CD4-positive, CD25-positive, alpha-beta regulatory T cell (primary cell): ENCODE measurements around the gene PRKCA. TPM values are rescaled to one million over a fixed set of nuclear protein-coding genes. Genes with fewer than 3 reads are reported as not detected.

Source experiments
- ATAC-seq, 2 donors: fragments of 150-1000 bp; cut with Tn5 transposase; one replicate each; pipeline ENCODE4 v1.10.0; 2021; ENCODE audit warnings: low read depth in 2 of 2, moderate number of reproducible peaks in 2 of 2, moderate library complexity in 1 of 2
- DNase-seq, 3 donors: peaks; one replicate each; pipeline versions ENCODE4 v3.0.0 to v3.0.0-alpha.2; 2012 to 2022; ENCODE audit warnings: mixed read lengths in 1 of 3
- H3K27ac ChIP-seq: one replicate; pipeline ENCODE4 v1.7.0; 2013; ENCODE audit warnings: mild to moderate bottlenecking, low read length; ENCODE audit not compliant: insufficient read depth, poor library complexity, severe bottlenecking
- H3K27me3 ChIP-seq: one replicate; pipeline ENCODE4 v1.7.0; 2013; ENCODE audit warnings: low read length; ENCODE audit not compliant: control insufficient read depth, insufficient read depth
- H3K36me3 ChIP-seq: one replicate; pipeline ENCODE4 v1.7.0; 2013; ENCODE audit warnings: mild to moderate bottlenecking, low read length, moderate library complexity; ENCODE audit not compliant: control insufficient read depth, insufficient read depth
- H3K4me1 ChIP-seq: 2 replicates; pipeline ENCODE4 v1.7.0; 2013; ENCODE audit warnings: mild to moderate bottlenecking, low read length; ENCODE audit not compliant: insufficient read depth, control insufficient read depth, poor library complexity, severe bottlenecking
- H3K4me3 ChIP-seq: one replicate; pipeline ENCODE4 v1.7.0; 2013; ENCODE audit warnings: low read depth, mild to moderate bottlenecking, low read length, moderate library complexity
- H3K9me3 ChIP-seq, 2 experiments: 1 replicate in 1 of 2; 2 replicates in 1 of 2; pipeline ENCODE4 v1.7.0; 2013; ENCODE audit warnings: low read length in 2 of 2, mild to moderate bottlenecking in 1 of 2, moderate library complexity in 1 of 2; ENCODE audit not compliant: control insufficient read depth in 2 of 2
- H3K27ac Mint-ChIP-seq, 3 donors: one replicate each; pipeline ENCODE4 v1.8.0; 2020 to 2022; ENCODE audit warnings: mild to moderate bottlenecking in 3 of 3, mixed read lengths in 3 of 3, moderate library complexity in 2 of 3
- H3K27me3 Mint-ChIP-seq: one replicate; pipeline ENCODE4 v1.8.0; 2022; ENCODE audit warnings: mild to moderate bottlenecking, mixed read lengths
- H3K36me3 Mint-ChIP-seq: one replicate; pipeline ENCODE4 v1.8.0; 2020; ENCODE audit warnings: mixed read lengths
- H3K4me1 Mint-ChIP-seq, 4 donors: one replicate each; pipeline ENCODE4 v1.8.0; 2020 to 2022; ENCODE audit warnings: mixed read lengths in 4 of 4, mild to moderate bottlenecking in 1 of 4
- H3K4me3 Mint-ChIP-seq, 4 donors: one replicate each; pipeline ENCODE4 v1.8.0; 2020 to 2022; ENCODE audit warnings: mild to moderate bottlenecking in 4 of 4, mixed read lengths in 4 of 4, moderate library complexity in 3 of 4
- H3K9me3 Mint-ChIP-seq, 7 donors: one replicate each; pipeline ENCODE4 v1.8.0; 2020 to 2022; ENCODE audit warnings: mixed read lengths in 7 of 7, mild to moderate bottlenecking in 3 of 7, moderate library complexity in 2 of 7
- polyA plus RNA-seq, 4 donors: library from polyadenylated mRNA; unstranded; fragments of 300-500 nt; fragmentation: Illumina TruSeq; gene quantifications; one replicate each; pipeline ENCODE4 v1.2.3, GENCODE V29; 2021
- total RNA-seq: library from RNA; stranded (reverse); gene quantifications from one replicate; pipeline ENCODE4 v1.2.3, GENCODE V29; 2022

PRKCA gene
- total and polyA plus RNA-seq, 5 donors from 2014 or later: 0.60 to 84.0 (median 2.0) TPM

DNA sequence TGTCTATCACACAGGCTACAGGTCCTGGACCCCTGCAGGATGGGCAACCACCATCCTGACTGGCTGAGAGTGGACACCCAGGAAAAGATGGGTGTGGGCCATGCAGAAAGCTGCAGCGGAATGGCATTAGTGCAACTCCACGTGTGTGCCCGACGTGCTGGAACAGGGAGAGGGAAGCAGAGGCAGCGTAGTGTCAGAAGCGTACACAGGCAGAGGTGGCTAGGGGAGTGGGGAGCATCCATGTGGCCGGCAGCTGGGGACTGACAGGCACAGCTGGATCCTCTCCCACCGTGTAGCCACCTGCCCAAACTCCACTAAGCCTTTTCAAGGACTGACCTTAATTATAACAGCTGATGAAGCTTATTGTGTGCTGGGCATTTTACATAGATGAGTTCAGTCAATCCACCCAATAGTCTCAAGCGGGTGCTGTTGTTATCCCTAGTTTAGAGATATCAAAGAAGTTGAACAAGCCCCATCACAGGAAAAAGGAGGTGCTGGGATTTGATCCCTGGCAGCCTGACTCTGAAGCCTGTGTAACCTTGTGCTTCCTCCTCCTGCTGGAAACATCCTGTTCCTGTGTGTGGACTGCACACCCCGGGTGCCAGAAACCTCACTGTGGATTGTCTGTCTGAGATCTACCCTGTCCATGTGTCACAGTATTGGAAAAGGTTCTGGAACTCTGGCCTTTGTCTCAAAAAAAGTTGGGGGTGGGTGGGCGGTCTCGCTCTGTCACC lies 114.0 kb downstream of the PRKCA start:
- Mint-ChIP-seq H3K4me3 (no peak overlapping the region), H3K9me3 (peaks cover 0 to 2% (median 0%) of the 10 kb centered on the region in 7 donors), H3K27me3 (no peaks in the 10 kb centered on the region), H3K27ac (no peak overlapping the region), H3K4me1 (peaks cover 8 to 66% (median 31%) of the 10 kb centered on the region in 4 donors), H3K36me3 (no peaks in the 10 kb centered on the region)
- Histone ChIP-seq H3K4me1 (peaks cover 6% of the 10 kb centered on the region), H3K36me3 (no peaks in the 10 kb centered on the region), H3K27me3 (no peaks in the 10 kb centered on the region), H3K9me3 (no peaks in the 10 kb centered on the region), H3K27ac (no peak overlapping the region), H3K4me3 (no peak overlapping the region)
- ATAC-seq (no peak), DNase-seq (no peak)

DNA sequence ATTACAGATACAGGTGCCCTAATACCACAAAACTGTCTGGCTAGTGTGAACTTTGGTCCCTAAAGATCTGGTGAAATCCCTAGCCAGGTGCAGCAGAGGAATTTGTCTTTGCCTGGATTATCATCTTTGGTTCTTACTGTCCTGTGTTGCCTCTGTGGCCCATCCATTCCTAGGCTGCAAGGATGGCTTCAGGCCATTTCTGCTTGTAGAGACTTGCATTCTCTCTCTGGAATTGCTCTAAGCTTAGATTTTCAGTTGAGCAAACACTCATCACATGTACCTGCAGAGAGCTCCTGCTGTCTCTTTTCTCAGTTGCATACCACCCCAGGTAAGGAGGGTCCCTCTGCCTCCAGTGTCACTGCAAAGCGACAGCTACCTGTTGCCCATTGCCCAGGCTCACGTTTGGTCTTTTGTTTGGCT lies 114.9 kb downstream of the PRKCA start:
- Mint-ChIP-seq H3K4me1 (peaks cover 8 to 69% (median 28%) of the 10 kb centered on the region in 4 donors), H3K4me3 (no peak overlapping the region), H3K36me3 (no peaks in the 10 kb centered on the region), H3K9me3 (peaks cover 0 to 2% (median 0%) of the 10 kb centered on the region in 7 donors), H3K27me3 (no peaks in the 10 kb centered on the region), H3K27ac (peak overlapping the region in 2 of 3 donors; percentile 53 to 81)
- Histone ChIP-seq H3K4me3 (no peak overlapping the region), H3K27ac (no peak overlapping the region), H3K4me1 (peaks cover 5% of the 10 kb centered on the region), H3K9me3 (no peaks in the 10 kb centered on the region), H3K27me3 (no peaks in the 10 kb centered on the region), H3K36me3 (no peaks in the 10 kb centered on the region)
- no peak for ATAC-seq
- DNase-seq: no peak

DNA sequence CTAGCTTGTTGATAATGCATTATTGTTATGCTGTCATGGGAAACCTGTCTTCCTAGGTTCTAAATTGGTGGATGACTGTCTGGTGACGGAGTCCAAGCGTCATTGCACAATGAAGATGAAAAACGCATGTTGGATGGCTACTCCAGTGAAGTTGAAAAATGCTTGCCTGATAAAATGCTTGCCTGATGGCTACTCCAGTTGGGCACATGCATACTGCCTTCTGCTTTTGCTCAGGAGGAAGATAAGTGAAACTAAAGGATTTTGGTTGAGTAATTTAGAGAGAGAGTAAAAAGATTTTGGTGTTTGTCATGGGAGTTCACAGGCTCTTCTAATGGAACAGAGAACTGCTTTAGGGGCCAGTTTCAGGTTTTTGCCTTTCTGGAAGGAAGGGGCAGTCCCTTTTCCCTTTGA lies 118.6 kb downstream of the PRKCA start:
- Histone ChIP-seq H3K27ac (no peak overlapping the region), H3K9me3 (no peaks in the 10 kb centered on the region), H3K27me3 (no peaks in the 10 kb centered on the region), H3K4me3 (no peak overlapping the region), H3K36me3 (no peaks in the 10 kb centered on the region), H3K4me1 (peaks cover 3% of the 10 kb centered on the region)
- DNase-seq (no peak), ATAC-seq (no peak)
- Mint-ChIP-seq H3K27ac (peak overlapping the region in 1 of 3 donors; percentile 10), H3K4me3 (no peak overlapping the region), H3K4me1 (peaks cover 6 to 63% (median 25%) of the 10 kb centered on the region in 4 donors), H3K27me3 (no peaks in the 10 kb centered on the region), H3K9me3 (no peaks in the 10 kb centered on the region), H3K36me3 (no peaks in the 10 kb centered on the region)

DNA sequence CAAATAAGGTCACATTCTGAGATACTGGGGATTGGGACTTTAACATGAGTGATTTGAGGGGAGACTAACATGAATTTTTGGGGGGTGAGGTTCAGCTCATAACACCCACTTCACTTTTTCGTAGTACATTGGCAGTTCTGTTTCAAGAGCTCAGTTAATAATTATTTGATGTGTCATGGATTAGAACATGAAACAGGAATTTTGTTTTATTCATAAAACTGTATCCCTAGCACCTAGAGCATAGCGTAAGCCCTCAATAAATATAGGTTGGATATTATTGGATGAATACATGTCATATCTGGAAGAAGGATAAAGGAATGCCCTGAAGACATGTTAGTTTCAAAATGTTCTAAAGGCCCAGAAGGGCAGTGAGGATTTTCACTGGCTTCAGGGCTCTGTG lies 119.8 kb downstream of the PRKCA start:
- Histone ChIP-seq H3K36me3 (no peaks in the 10 kb centered on the region), H3K9me3 (no peaks in the 10 kb centered on the region), H3K27me3 (no peaks in the 10 kb centered on the region), H3K4me1 (peaks cover 8% of the 10 kb centered on the region), H3K4me3 (no peak overlapping the region), H3K27ac (no peak overlapping the region)
- Mint-ChIP-seq H3K36me3 (no peaks in the 10 kb centered on the region), H3K4me3 (no peak overlapping the region), H3K27me3 (no peaks in the 10 kb centered on the region), H3K27ac (peak overlapping the region in 2 of 3 donors; percentile 6 to 32), H3K9me3 (no peaks in the 10 kb centered on the region), H3K4me1 (peaks cover 11 to 62% (median 33%) of the 10 kb centered on the region in 4 donors)
- DNase-seq: no peak
- no peak for ATAC-seq

DNA sequence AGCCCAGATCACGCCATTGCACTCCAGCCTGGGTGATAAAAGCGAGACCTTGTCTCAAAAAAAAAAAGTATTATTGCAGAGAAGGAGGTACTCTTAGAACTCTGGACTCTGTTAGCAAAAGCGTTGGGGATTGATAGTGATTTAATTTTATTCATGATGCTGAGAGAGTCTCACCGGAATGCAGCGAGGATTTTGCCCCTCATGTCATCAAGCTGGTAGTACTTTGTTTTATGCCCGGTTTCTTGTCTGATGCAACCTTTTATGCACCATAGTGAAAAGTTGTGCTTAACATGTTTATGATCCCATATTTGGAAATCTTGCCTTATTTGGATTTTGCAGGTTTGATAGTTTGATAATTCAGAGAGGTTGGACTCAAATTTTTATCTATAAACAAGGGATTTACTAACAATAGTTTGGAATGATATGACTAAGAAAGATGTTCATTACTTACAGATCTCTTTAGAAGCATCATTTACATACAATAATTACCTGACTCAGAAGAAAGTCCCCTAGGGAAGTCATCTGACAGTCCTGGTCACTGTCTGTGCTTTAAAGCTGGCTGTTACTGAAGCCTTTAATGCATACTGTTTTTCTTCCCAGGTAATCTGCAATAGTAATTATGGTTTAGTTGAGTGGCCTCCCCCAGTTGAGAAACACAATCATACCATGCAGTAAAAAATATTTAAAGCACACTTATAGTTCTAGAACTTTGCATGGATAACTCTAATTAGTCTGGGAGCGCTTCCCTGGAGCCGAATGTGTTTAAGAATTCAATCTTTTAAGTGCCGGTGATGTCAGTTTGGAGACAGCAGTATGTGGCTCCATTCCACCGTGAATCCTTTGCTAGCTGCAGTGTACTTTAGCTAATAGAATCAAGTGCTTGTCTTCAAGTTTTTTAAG lies 120.9 kb downstream of the PRKCA start:
- H3K27me3 Mint-ChIP-seq: no peaks in the 10 kb centered on the region
- ATAC-seq (no peak), DNase-seq (no peak)
- Histone ChIP-seq H3K36me3 (no peaks in the 10 kb centered on the region), H3K4me1 (peaks cover 8% of the 10 kb centered on the region), H3K4me3 (no peak overlapping the region), H3K9me3 (no peaks in the 10 kb centered on the region), H3K27me3 (no peaks in the 10 kb centered on the region), H3K27ac (no peak overlapping the region)
- H3K36me3 Mint-ChIP-seq: peaks cover 3% of the 10 kb centered on the region
- peaks cover 11 to 63% (median 30%) of the 10 kb centered on the region in 4 donors for H3K4me1 Mint-ChIP-seq
- no peaks in the 10 kb centered on the region for H3K9me3 Mint-ChIP-seq
- no peak overlapping the region for H3K4me3 Mint-ChIP-seq
- H3K27ac Mint-ChIP-seq: peak overlapping the region in 1 of 3 donors; percentile 59

DNA sequence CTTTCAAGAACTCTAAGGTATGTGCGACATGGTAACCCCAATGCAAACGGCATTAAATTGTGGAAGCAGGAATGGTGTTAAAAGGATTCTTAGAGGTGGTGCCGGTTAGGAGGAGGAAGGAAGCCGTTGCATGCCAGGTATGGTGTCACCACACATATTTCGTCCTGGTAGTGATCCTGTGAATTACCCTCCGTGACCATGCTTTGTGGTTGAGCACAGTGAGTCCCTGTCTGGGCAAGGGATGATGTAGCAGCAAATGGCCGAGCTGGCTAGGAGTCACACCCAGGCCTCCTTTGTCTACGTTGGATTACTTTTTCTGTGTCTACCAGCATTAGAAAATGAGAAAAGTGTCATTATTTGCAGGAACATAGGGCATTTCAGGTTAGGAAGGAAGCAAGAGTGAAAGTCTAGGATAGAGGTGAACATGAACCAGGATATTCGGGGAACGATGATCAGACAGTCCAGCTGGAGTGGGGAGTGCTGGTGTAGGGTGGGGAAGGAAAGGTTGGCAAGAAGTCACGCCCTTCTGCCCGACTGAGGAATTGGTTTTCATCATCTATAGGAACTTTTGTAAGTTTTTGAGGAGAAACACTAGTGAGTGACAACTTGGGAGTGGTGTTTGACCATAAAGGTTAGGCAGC lies 123.5 kb downstream of the PRKCA start:
- Mint-ChIP-seq H3K27ac (peak overlapping the region; percentile 36 to 74 (median 65)), H3K4me1 (peaks cover 11 to 70% (median 32%) of the 10 kb centered on the region in 4 donors), H3K36me3 (peaks cover 3% of the 10 kb centered on the region), H3K27me3 (no peaks in the 10 kb centered on the region), H3K4me3 (peak overlapping the region in 3 of 4 donors; percentile 17 to 51 (median 46)), H3K9me3 (no peaks in the 10 kb centered on the region)
- DNase-seq: no peak
- no peaks in the 10 kb centered on the region for H3K36me3 ChIP-seq
- H3K4me3 ChIP-seq: peak overlapping the region; percentile 60
- H3K27ac ChIP-seq: no peak overlapping the region
- H3K27me3 ChIP-seq: no peaks in the 10 kb centered on the region
- H3K9me3 ChIP-seq: no peaks in the 10 kb centered on the region
- peaks cover 8% of the 10 kb centered on the region for H3K4me1 ChIP-seq
- ATAC-seq: no peak

DNA sequence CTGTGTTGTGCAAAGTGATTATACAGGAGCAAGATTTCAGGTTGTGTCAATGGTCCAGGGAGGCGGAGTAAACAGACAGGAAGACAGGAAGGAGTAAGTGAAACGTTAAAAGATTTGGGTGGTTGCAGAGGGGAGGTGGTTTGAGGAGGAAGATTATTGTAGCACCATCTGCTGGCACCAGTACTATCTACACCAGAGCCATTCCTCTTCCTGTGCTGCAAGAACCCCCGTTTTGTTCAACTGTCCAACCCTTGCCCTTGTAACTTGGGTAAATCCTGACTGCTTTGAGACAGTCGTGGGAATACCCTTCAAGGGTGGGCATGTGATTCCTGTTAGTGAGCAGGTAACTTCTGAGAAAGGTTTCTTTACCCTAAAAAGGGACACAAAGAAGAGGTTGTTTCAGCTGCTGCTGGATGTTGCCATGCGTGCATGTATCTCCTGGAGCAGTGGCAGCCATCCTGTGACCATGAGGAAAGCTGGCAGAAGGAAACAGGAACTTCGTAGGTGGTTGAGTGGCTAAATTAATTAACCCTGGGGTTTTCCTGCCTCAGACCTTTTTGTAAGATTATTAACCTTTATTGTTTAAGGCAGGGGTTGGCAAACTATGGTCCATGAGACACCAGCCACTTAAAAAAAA lies 124.1 kb downstream of the PRKCA start:
- Mint-ChIP-seq H3K27me3 (no peaks in the 10 kb centered on the region), H3K9me3 (no peaks in the 10 kb centered on the region), H3K36me3 (peaks cover 3% of the 10 kb centered on the region), H3K4me1 (peaks cover 11 to 67% (median 31%) of the 10 kb centered on the region in 4 donors), H3K4me3 (peak overlapping the region in 2 of 4 donors; percentile 46 to 51), H3K27ac (peak overlapping the region; percentile 30 to 65 (median 36))
- Histone ChIP-seq H3K4me3 (peak overlapping the region; percentile 60), H3K4me1 (peaks cover 8% of the 10 kb centered on the region), H3K9me3 (no peaks in the 10 kb centered on the region), H3K27me3 (no peaks in the 10 kb centered on the region), H3K36me3 (no peaks in the 10 kb centered on the region), H3K27ac (no peak overlapping the region)
- DNase-seq (peak; percentile 15 to 90 (median 64)), ATAC-seq (peak; percentile 94 to 95)
